Measurements from ENCODE around the gene VDR. TPM values are rescaled to one million over a fixed set of nuclear protein-coding genes. Genes with fewer than 3 reads are reported as not detected.

Gene VDR
- total and polyA plus RNA-seq, 12 donors: 6.9 to 80.1 (median 18.4) TPM

DNA sequence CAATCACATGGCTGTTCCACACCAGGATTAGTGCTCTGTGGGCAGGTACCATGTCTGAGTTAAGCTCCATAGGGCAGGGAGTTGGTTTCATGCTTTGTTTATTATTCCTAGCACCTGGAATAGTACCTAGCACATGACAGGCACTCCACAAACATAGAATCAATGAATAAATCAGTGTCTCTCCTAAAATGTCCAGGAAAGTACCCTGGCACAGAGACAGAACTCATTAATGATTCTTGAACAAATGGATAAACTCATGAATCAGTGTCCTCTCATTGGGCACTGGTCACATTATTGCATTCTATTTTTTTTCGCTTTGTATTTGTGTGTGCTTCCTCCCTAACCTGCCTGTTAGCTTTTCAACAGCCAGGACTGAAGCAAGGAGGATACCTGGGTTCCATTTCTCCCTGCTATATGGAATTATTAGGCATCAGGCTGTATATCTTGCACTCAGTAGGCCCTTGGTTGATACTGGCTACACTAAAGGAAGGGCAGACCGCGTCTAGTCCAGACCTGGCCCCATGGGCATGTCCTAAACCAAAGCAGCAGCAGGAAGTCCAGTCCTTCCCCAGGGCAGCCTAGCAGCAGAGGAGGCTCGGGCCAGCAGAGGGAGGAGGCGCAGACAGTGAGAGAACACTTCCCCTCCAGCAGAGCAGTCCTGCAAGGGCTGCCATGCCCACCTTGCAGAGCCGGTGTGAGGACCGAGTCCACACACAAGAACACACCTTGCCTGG lies 103.5 kb downstream of the VDR start:
- H3K4me1 ChIP-seq (replicated peaks in 1 of 2): peaks cover 30 to 75% of the 10 kb centered on the region in 2 donors
- H3K9me3 ChIP-seq (replicated peaks in 1 of 3): no peaks in the 10 kb centered on the region
- H3K36me3 ChIP-seq (replicated peaks in 1 of 2): peaks cover 0 to 38% of the 10 kb centered on the region in 2 donors
- no peaks in the 10 kb centered on the region for H3K27me3 ChIP-seq
- intact Hi-C loops (cut with DNase I): loop anchor here in 1 of 2 donors (5.0 kb wide), 1 partner anchor 36 kb away; no protein-coding TSS in a partner anchor
- DNase-seq: no peak
- peak overlapping the region in 3 of 5 donors; percentile 25 to 78 (median 67) for H3K27ac ChIP-seq
- no peak for TF ChIP-seq POLR2A (IDR thresholded peaks at IDR 0.05)
- TF ChIP-seq, protein P1, sequence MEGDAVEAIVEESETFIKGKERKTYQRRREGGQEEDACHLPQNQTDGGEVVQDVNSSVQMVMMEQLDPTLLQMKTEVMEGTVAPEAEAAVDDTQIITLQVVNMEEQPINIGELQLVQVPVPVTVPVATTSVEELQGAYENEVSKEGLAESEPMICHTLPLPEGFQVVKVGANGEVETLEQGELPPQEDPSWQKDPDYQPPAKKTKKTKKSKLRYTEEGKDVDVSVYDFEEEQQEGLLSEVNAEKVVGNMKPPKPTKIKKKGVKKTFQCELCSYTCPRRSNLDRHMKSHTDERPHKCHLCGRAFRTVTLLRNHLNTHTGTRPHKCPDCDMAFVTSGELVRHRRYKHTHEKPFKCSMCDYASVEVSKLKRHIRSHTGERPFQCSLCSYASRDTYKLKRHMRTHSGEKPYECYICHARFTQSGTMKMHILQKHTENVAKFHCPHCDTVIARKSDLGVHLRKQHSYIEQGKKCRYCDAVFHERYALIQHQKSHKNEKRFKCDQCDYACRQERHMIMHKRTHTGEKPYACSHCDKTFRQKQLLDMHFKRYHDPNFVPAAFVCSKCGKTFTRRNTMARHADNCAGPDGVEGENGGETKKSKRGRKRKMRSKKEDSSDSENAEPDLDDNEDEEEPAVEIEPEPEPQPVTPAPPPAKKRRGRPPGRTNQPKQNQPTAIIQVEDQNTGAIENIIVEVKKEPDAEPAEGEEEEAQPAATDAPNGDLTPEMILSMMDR (IDR thresholded peaks at IDR 0.05): peak in 4 of 6 experiments; percentile 18 to 48 (median 27)
- no peak overlapping the region for H3K4me3 ChIP-seq
- 49 to 64% (median 56%) methylated on average over 5 to 7 of the region's 7 CpGs for WGBS, 4 donors

DNA sequence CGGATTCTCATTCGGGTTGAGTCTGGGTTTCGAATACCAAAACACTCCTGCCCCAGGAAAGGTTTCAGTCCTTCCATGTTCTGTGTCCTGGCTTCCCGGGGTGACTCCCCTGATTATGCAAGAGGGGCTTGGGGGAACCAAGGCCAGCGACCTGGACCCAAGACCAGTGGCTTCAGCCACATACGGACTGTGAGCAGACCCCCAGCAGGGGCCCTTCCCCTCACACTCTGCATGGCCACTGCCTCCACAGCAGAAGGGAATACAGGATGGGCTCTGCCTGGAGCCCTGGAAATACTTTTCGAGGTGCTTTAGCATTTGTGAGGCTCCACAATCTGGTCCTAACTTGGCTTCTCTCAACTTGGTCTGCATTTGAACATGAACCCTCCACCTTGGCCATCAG lies 104.2 kb downstream of the VDR start:
- intact Hi-C loops (cut with DNase I): loop anchor here in 1 of 2 donors (5.0 kb wide), 1 partner anchor 37 kb away; no protein-coding TSS in a partner anchor
- WGBS, 4 donors: 73 to 87% (median 84%) methylated on average over 5 to 7 of the region's 7 CpGs
- no peak for DNase-seq
- Histone ChIP-seq H3K27ac (peak overlapping the region in 2 of 5 donors; percentile 66 to 67), H3K4me1 (replicated peaks in 1 of 2) (peaks cover 30 to 68% of the 10 kb centered on the region in 2 donors), H3K9me3 (replicated peaks in 1 of 3) (no peaks in the 10 kb centered on the region), H3K4me3 (no peak overlapping the region), H3K27me3 (no peaks in the 10 kb centered on the region), H3K36me3 (replicated peaks in 1 of 2) (peaks cover 0 to 41% of the 10 kb centered on the region in 2 donors)
- no peak for TF ChIP-seq POLR2A (IDR thresholded peaks at IDR 0.05)
- TF ChIP-seq, protein P1 (IDR thresholded peaks at IDR 0.05): no peak

DNA sequence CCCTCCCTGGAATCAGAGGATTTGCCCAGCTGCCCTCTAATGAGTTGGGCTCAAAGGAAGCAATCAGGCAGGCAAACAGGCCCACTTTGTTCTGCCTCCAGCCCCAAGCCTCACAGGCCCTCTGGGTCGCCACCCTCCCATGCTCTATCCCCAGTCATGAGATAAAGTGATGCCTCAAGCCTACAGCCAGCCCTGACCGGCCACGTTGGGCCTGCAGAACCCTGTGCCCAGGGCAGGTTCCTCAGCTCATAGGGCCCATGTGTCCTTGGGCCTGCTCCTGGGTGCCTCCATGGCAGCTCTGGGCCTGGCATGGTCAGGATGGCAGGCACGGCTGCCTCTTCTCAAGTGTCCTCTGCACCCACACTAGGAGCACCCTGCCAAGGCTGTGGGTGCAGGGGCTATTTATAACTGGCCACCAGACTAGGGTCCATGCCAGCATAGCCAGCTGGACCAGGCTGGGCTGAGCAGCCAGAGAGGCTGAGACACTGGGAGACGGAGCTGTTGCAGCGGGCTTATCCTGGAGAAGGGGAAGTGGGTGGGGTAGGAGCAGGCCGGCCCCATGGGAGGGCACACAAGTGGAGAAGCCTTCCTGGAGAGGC lies 105.3 kb downstream of the VDR start:
- H3K4me3 ChIP-seq: no peak overlapping the region
- no peak for TF ChIP-seq POLR2A (IDR thresholded peaks at IDR 0.05)
- TF ChIP-seq, protein P1 (IDR thresholded peaks at IDR 0.05): no peak
- H3K4me1 ChIP-seq (replicated peaks in 1 of 2): peaks cover 20 to 56% of the 10 kb centered on the region in 2 donors
- no peaks in the 10 kb centered on the region for H3K27me3 ChIP-seq
- H3K9me3 ChIP-seq (replicated peaks in 1 of 3): no peaks in the 10 kb centered on the region
- H3K36me3 ChIP-seq (replicated peaks in 1 of 2): peaks cover 0 to 45% of the 10 kb centered on the region in 2 donors
- intact Hi-C loops (cut with DNase I): no loop called here
- WGBS, 4 donors: 56 to 70% (median 62%) methylated on average over 3 to 7 of the region's 7 CpGs
- peak overlapping the region in 2 of 5 donors; percentile 38 to 66 for H3K27ac ChIP-seq
- no peak for DNase-seq

DNA sequence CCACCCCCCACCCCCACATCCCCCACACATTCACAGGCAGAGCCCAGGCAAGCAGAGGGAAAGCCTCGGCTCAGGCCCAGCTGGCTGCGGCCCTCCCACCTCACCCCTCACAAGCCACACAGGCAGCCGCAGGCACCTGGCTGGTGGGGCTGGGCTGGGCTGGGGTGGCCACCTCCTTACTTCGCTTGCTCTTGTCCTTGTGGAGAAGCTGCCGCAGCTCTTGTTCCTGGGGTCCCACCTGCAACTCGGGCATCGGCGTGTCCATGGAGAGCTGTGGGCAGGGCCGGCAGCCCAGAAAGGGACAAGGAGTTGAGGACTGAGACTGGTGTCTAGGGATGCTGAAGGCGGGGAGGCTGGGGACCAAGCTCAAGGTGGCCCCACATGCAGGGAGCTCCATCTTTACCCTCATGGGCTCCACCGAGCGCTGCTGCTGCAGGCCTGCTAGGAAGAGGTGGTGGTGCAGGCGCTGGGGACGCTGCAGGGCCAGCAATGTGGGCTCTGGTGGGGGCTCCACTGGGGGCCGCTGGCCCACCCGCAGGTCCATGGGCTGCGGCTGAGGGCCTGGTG lies 106.3 kb downstream of the VDR start:
- DNase-seq: no peak
- Histone ChIP-seq H3K4me1 (replicated peaks in 1 of 2) (peaks cover 20 to 46% of the 10 kb centered on the region in 2 donors), H3K27ac (peak overlapping the region in 1 of 5 donors; percentile 66), H3K4me3 (no peak overlapping the region), H3K27me3 (no peaks in the 10 kb centered on the region), H3K9me3 (replicated peaks in 1 of 3) (no peaks in the 10 kb centered on the region), H3K36me3 (replicated peaks in 1 of 2) (peaks cover 0 to 52% of the 10 kb centered on the region in 2 donors)
- 88 to 97% (median 90%) methylated on average over 6 to 17 of the region's 17 CpGs for WGBS, 4 donors
- TF ChIP-seq, protein P1 (IDR thresholded peaks at IDR 0.05): no peak
- no peak for TF ChIP-seq POLR2A (IDR thresholded peaks at IDR 0.05)
- intact Hi-C loops (cut with DNase I): no loop called here

All from adrenal gland (tissue), 12 donors.